GM18519 (cell line): ENCODE results near the gene CHMP5.

Source experiments
- ATAC-seq: cut with Tn5 transposase; IDR thresholded peaks from one replicate; pipeline ENCODE4 v1.9.1; 2021; ENCODE audit warnings: mild to moderate bottlenecking, moderate library complexity; ENCODE audit not compliant: unreplicated experiment, low FRiP score

Gene CHMP5

DNA sequence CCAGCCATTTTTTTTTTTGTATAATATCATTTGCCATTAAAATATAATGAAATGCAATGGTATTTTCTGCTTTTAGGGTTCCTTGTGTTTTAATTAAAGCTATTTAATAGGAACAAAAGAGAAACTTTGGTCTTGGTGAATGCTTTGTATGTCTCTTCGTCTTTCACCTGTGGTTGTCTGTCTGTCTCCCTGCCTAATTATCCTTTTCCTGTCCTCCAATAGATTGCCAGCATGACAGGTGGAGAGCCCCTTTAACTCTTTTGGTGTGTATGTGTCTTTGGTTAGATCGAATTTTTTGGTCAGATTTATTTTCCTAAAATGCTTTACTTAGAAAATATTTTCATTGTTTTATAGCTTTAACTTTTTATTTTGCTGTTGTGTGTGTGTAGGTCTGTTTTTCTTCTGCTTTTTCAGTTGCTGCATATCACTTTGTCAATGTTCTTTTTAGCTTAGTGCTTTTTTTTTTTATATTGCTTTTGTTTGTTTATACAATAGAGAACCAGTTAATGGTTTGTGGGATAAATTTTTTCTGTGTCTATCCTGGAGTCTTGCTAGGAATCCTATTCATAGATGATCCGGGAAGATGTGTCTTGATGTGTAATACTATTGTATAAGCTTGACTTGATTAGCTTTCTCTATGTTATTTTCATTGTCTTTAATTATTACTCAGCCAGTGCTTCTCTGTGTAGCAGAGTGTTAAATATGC is 8.6 kb downstream of the CHMP5 start:
- no peak for ATAC-seq

DNA sequence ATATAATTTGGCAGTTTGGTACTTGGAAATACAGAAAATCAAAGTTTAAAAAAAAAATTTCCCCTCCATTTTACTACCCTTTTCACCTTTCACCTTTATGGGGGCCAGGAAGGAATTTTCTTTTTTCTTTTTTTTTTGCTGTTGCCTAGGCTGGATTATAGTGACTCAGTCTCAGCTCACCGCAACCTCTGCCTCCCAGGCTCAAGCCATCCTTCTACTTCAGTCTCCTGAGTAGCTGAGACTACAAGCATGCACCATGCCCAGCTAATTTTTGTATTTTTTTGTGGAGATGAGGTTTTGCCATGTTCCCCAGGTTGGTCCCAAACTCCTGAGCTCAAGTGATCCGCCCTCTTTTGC is 9.1 kb downstream of the CHMP5 start:
- ATAC-seq = no peak

DNA sequence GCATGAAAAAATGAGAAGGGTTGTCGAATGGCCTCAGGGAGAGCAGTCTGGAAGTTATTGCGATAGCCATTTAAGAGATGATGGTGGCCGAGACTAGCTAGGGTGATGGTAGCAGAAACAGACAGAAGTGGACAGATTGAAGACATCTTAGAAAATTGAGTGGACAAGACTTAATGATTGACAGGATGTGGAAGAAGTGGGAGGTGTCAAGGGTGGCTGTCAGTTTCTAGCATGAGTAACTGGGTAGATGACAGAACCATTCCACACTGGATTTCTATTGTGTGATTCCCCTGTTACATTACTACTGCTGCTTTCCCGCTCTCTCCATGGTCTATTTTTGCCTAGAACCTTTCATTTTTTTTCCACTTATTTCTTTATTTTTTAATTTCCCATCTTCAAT is 12.6 kb downstream of the CHMP5 start:
- no peak for ATAC-seq

DNA sequence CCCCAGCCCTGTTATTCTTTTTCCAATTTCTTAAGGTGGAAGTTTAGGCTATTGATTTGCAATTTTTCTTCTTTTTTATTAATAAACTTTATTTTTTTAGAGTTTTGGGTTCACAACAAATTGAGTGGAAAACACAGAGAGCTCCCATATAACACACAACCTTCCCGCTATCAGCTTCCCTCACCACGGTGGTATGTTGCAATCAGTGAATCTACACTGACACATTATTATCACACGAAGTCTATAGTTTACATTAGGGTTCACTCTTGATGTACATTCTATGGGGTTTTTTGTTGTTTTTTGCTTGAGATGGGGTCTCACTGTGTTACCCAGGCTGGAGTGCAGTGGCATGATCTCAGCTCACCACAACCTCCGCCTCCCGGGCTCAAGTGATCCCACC is 20.7 kb downstream of the CHMP5 start:
- no peak for ATAC-seq

DNA sequence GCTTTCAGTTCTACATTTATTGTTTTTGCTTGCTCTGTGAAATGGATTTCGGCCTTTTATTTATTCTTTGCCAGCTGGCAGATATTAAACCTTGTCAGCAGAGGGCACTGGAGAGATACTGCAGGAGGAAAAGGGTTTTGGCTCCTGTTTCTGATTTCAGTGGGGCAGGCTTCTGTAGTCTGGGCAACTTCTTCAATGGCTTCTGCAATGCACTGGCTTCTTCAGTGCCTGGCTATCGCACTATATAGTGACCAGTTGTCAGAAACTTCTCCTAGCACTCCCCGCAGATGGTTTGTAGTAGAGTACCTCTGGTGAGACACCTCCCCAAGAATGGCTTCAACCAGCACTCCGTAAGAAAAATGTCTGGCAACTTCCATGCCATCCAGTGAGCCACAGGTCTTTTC is 22.2 kb downstream of the CHMP5 start:
- ATAC-seq = no peak

DNA sequence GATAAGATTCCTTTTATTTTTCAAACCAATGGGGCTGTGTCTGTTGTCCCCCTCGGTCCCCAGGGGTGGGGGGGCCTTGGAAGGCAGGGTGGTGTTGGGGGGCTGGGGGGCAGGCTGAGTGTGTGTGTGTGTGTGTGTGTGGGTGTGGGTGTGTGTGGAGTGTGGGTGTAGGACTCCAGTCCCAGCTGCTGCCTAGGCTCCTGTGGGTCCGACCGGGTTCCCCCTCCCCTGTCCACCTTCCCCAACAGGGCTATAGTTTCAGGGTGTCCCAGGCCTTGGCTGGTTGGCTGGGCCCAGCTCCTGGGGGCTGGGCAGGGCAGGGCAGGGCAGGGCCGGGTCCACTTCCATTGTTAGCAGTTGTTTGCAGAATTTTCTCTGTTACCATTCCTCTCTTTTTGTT is 23.4 kb downstream of the CHMP5 start:
- ATAC-seq = no peak

DNA sequence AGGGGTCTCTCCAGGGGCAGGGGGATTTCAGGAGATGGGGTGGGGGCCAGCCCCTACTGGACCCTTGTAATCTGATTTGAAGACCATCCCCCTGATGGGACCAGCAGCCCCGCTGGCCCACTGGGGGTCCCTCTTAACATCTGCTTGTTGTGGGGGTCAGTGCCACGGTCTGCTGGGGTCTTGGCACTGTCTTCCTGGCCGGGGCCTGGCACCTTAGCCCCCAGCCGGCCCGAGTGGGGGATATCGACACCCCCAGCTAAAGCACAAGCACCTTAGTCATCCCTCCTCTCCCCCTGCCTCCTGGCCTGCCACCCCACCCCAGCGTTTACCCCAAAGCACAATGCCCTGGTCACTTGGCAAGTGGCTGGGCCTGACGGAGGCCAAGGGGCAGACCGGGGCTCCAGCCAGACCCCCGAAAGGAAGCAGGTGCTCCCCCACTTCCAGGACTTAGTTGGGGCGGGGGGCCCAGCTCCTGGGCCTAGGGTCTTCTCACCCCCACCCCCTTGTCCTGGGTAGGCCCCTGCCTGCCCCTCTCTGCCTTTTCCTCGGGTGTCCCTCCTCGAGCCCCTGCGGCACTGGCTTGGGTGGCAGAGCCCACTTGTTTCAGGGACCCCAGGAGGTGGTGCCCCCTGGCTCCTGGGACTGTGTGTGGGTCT is 24.1 kb downstream of the CHMP5 start:
- ATAC-seq = no peak

DNA sequence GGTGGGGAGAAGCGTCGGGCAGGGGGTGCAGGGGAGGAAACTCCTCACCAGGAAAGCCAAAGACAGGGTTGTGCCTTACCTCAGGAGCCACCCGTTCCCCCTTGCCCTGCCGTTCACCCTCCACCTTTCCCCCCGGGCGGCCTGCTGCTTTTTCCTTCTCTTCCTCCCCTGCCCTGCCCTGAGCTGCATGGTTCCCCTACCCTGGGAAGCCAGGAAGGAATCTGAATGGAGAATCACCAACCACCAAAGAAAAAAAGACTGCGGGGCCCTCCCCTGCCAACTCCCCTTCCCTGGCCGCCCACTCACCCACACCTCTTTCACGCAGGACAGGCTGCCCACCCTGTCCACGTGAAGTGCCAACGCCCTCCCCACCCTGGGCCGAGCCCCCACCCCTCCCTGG is 24.6 kb downstream of the CHMP5 start:
- ATAC-seq = no peak

DNA sequence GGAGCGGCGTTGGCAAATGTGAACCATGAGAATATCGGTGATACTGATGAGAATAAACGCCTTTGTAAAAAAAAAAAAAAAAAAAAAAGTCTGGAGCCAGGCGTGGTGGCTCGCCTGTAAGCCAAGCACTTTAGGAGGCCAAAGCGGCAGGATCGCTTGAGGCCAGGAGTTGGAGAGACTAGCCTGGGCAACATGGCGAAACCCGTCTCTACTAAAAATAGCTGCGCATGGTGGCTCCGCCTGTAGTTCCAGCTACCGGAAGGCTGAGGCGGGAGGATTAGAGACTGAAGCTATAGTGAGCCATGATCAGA is 25.0 kb downstream of the CHMP5 start:
- ATAC-seq = no peak

DNA sequence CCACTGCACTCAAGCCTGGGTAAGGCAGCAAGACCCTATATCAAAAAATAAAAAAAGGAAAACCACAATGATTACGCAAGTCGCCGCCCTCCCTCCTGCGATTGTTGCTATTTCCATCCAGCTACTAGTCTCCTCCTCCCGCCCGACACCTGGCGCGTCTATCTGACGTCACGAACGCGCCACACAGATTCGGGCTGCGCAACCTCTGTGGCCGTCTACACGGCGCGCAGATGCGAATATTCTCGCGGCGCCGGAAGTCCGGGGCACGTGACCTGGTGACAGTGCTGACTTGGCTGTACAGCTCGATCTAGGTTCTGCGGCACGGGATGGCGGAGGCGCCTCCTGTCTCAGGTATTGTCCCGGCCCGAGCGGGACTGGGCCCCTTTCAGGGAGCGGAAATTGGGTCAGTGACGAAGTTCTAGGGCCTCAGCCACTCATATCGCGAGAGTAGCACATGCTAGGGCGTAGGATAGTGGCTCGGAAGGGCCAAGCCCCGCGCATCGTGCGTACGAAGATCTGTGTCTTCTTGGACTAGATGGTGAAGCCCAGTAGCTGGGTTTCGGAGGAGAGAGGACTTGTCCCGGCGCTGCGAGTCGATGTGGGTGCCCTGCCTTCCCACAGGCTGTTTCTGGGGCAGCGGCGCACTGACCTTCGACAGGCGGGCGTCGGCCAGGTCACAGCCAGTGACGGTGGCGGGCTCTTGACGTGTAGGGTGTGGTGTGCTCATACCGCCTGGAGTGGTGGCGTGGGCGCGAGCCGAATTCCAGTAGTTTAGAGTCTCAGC is 25.6 kb downstream of the CHMP5 start, which contains the start of gene NFX1:
Gene NFX1, plus strand, starts transcription at position 270 of the 784 bp plus-strand sequence. Its CDS starts 57 bp downstream, at position 327.
- peak; percentile 85 for ATAC-seq

DNA sequence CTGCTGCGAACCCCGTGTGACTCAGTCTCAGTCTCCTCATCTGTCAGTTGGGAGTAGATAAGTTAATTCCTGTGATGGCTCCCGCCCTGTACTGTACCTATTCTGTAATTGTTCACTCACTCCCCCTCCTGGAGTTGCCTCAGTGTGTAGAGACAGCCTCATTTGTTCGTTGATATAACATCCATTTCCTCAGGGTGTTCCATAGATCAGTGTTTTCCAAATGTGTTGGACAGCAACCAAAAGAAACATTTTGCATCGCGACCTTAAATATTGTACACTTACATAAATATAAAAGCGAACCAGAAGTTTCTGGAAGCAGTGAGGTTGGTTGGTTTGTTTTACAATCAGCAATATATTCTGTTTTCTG is 26.2 kb downstream of the CHMP5 start:
- ATAC-seq = no peak

DNA sequence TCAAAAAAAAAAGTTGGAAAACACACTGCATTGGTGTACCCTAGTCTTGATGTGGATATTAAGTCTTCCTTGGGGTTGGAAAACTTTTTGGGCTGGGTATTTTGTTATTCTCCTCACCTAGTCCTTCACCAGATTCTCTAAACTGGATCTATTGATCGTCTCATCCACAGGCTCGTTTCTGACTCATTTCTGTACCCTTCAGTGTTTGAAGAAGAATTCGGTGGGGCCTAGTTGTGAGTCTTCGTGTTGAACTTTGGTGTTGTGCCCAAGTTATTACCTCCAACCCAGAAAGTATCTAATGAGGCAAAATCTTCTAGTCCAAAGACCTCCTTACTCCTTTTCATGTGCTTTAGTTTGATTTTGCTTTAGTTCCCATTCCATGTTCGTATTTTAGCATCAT is 27.1 kb downstream of the CHMP5 start:
- no peak for ATAC-seq

DNA sequence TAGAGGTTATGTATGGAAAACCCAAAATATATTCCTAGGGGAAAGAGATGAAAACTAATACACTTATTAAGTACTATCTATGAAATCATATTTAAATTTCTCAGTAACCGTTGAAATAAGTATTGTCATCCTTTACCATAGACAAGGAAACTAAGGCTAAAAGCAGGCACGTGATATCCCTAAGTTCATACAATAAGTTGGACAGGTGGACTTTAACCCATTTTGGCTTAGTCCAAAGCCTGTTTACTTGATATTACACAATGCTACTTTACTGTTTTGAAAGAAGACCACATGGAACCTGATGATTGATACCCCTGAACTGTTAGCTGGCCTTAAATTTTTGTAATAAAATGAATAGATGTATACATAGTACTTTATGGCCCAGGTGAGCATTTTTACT is 28.9 kb downstream of the CHMP5 start:
- no peak for ATAC-seq

DNA sequence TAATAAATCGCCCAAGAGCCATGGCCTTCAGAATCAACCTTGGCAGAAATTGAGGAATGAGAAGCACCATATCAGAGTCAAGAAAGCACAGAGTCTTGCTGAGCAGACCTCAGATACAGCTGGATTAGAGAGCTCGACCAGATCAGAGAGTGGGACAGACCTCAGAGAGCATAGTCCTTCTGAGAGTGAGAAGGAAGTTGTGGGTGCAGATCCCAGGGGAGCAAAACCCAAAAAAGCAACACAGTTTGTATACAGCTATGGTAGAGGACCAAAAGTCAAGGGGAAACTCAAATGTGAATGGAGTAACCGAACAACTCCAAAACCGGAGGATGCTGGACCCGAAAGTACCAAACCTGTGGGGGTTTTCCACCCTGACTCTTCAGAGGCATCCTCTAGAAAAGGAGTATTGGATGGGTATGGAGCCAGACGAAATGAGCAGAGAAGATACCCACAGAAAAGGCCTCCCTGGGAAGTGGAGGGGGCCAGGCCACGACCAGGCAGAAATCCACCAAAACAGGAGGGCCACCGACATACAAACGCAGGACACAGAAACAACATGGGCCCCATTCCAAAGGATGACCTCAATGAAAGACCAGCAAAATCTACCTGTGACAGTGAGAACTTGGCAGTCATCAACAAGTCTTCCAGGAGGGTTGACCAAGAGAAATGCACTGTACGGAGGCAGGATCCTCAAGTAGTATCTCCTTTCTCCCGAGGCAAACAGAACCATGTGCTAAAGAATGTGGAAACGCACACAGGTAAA is 30.0 kb downstream of the CHMP5 start:
- ATAC-seq = no peak

DNA sequence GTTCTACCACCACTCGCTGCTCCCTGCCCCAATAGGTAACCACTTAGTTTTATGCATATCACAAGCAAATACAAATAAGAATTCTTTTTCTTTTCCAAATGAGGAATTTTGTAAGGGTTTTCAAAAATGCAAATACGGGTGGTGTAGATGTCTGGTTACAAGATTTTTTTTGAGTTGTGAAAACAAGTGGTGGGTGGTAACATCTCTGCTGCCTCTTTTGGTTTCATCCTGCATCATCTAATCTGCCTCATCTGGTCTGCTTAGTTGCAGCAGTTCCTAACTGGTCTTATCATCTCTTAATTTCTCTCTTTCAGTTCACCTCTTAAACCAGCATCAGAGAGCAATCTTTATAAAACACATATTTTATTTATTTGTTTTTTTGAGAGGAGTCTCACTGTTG is 30.7 kb downstream of the CHMP5 start:
- no peak for ATAC-seq

DNA sequence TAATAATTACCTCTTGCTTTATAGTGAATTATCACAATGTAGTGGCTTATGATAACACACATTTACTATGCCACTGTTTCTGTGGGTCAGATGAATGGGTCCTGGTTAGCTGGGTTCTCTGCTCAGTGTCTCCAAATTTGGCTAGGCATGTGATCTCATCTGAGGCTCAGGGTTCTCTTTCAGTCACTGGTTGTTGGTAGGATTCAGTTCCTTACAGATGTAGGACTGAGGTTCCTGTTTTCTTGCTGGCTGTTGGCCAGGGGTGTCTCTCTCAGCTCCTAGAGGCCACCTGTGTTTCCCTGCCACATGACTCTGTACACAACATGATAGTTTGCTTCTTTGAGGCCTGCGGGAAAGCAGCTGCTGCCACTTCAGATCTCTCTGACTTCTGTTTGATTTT is 32.6 kb downstream of the CHMP5 start:
- peak; percentile 89 for ATAC-seq

DNA sequence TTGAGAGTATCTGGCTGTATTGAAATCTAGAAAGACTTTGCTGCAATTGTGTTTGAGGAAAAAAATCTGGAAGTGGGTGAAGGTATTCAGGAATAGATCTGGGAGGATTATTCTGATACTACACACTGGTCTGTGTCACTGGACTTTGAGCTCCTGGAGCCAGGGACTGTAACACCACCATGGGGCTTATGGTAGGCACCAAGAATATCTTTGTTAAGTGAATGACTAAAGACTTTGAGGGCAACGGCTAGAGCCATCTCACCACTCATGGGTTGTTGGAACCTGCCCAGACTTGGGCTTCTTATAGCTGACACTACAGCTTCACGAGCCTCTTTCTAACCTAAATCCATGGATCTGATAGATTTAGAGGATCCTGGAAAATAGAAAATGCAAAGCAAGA is 35.7 kb downstream of the CHMP5 start:
- no peak for ATAC-seq

DNA sequence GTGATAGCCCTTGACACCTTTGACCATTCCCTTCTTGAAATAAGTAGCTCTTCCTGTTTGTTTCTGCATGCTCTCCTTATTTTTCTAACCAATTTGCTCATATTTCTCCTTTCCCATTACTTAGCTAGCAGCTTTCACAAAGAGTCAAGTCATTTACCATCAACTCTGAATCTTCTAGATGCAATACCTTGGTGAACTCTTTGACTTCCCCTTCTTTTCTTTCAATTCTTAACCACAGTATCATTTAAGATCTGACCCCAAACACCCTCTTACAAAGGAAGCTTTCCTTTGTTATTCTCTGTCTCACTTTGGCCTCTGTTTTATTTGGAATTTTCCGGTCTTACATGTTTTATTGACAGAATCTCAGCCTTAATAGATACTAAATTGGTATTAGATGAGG is 39.5 kb downstream of the CHMP5 start:
- ATAC-seq = no peak

DNA sequence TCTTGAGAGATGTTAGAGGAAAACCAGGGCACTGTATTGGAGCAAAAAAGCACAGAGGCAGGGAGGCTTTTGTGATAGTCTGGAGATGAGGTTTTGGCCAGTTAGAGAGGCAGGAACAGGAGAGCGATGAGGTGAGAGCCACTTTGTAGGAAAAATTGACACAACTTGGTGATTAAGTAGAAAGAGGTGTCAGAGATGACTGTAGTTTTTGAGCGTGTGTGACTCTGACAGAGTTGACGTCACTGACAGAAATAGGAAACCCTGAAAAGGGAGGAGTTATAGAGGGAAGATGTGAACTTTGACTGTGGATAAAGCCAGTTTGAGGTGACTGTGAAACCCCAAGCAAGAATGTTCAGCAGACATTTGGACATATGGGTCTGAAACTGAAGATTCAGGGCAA is 41.2 kb downstream of the CHMP5 start:
- ATAC-seq = no peak

DNA sequence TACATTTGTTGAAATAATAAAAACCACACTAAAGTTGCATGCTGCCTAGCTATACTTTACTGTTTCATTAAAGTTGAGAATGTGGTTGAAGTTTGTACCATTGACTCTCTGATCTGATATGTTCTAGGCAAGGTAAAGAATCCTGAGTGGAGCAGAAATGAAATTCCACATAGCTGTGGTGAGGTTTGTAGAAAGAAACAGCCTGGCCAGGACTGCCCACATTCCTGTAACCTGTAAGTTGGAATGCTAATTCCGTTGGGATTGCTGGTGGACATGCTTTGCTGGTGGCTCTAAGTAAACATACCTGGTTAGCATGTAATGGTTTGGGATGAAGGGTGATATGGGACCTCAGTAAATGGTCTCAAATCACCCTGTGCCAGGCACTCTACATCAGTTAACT is 42.2 kb downstream of the CHMP5 start:
- no peak for ATAC-seq

DNA sequence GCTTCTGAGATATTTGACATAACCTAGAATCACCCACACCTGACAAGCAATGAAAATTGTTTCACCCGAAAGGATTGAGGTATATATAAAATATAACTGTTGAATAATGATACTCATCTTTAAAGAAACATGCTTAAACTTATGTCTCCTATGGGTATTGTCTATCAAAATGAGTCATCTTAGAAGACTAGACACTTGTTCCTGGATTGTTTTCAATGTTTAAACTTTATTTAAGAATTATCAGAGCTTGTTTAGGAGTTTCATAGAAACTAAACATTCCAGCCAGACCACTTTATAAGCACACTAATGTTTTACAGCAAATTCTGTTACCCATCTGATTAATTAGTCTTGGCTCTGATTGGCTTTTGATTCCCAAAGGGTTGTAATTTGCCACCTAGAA is 45.1 kb downstream of the CHMP5 start:
- no peak for ATAC-seq
